LNCAP (cell line): ENCODE data around the gene ZNF423.

Source experiments
- TF ChIP-seq, protein P1 (sequence below): fragments of 450-650 bp; IDR thresholded peaks from 2 replicates; pipeline ENCODE4 v1.5.1; 2017; ENCODE audit warnings: mild to moderate bottlenecking

Gene ZNF423

DNA sequence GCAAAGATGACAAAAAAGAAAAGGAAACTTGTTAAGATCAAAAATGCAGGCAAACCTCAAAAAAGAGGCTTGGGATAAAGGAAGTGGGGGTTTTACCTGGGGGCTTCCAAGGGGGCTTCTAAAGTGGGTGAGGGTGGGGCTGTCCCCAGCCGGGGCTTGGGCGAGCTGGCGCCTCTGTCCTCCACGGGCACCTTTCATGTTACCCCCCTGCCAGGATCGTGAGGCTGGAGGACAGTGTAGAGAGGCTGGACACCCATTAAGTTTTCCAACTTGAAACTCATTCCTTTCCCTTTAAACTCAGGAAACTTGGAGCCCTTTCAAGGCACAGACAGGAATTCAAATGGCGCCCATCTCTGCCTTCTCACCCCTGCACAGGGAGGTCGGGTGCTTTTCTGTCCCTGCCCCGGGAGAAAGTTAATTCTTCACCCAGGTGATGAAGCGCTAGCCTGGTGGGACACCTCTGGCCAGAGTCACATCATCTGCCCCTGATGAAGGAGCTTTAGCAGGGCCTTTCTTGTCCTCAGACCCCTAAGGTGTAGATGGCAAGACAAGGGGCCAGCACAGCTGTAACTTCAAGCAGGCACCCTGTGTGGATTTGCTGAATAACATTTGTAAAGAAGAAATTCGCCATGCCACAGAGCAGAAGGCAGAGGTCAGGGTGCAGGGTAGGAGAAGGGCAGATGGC, 395.0 kb downstream of the ZNF423 start:
- TF ChIP-seq, protein P1, sequence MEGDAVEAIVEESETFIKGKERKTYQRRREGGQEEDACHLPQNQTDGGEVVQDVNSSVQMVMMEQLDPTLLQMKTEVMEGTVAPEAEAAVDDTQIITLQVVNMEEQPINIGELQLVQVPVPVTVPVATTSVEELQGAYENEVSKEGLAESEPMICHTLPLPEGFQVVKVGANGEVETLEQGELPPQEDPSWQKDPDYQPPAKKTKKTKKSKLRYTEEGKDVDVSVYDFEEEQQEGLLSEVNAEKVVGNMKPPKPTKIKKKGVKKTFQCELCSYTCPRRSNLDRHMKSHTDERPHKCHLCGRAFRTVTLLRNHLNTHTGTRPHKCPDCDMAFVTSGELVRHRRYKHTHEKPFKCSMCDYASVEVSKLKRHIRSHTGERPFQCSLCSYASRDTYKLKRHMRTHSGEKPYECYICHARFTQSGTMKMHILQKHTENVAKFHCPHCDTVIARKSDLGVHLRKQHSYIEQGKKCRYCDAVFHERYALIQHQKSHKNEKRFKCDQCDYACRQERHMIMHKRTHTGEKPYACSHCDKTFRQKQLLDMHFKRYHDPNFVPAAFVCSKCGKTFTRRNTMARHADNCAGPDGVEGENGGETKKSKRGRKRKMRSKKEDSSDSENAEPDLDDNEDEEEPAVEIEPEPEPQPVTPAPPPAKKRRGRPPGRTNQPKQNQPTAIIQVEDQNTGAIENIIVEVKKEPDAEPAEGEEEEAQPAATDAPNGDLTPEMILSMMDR, result no peak

DNA sequence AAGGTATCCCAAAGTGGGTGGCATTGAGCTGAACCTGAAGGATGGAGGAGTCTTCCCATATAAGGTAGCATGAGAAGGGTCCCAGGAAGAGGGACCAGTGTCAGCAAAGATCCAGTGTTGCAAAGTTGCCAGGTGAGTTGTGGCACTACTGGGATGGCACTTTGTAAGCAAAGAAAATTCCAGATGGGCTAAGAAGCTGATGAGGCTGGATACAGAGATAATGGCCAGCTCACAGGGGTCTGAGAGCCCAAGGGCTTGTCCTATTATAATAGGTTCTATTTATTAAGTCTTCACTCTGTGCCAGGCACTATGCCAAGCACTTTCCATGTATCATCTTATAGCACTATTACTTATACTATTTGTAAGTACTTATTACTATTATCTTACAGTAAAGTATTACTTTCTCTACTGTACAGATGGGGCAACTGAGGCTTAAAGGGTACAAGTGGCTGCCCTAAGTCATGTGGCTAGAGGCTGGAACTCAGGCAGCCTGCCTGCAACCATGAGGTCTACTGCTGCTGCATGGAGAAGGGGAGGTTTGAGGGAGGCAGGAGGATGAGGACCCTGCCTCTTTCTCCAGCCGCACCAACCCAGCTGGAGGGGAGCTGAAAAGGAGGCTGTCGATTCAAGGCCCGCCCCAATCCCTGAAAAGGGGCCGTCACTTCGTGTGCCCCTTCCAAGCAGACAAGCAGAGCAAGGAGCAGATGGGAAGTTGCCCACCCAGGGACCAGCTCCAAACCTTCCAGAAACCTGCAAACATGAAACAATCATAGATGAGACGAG, 395.8 kb downstream of the ZNF423 start:
- TF ChIP-seq, protein P1, result no peak

DNA sequence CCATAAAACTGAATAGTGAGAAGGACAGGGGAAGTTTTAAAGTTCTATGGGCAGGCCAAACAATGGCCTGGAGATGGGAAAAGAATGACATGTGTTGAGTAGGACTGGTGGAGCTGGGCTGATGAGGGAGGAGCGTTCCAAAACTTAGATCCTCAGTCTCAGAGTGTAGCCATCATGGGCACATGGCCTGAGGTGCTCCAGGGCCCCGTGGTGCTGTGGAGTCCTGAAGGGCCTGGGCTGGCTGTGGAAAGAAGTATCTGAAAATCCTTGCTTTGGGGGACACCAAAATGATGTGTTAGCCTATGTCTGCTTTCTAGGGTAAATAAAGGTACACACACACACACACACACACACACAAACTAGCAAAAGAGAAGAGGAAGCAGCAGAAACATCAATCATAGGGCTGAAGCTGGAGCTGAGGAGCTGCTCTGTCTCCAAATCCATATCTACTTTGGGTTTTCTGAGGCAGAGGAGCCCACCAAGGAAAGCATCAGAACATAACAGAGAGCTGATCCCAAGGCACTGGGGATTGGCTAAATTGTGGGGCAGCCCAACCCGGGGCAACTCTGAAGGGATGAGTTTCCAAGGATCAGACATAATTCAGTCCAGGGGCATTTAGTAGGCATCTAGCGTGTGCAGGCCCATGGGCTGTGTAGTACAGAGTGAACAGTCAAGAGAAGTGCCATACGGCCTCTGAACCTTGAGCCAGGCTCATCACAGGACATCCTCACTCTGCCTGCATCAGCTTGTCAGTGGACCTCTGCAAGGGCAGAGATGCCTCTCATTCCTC, 397.1 kb downstream of the ZNF423 start:
- TF ChIP-seq, protein P1, result no peak

DNA sequence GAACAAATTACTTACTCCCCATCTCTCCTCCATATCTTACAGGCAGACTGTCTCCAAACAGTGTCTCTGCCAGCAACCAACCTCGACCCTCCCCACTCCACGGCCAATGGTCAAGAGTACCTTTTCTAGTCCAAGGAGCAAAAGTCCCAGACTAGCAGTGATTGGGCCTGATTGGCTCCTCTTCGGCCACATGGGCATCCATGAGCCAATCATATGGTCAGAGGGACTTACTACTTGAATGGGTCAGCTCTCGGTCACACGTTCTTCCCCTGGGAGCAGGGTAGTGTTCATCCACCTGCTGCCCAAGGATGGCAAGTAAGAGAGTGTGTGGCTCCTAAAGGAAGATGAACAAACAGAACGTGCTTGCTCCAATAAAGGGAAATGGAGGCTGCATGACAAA, 397.7 kb downstream of the ZNF423 start:
- TF ChIP-seq, protein P1, result no peak

DNA sequence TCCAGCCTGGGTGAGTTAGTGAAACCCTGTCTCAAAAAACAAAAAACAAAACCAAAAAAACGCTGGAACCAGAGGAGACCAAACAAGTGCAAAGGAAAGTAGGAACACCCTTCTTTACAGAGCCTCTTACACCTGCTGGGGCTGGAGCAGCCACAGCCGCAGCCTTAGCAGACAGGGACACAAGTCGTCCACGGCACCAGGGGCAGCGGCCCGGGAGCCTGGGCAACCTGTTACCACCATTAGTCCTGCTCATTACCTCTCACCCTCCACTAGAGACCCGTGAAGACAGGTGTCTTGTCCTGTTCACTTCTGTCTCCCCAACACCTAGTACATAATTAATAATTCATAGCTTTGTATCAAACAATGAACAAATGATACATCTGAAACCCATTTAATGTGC, 398.7 kb downstream of the ZNF423 start:
- TF ChIP-seq, protein P1, result no peak

DNA sequence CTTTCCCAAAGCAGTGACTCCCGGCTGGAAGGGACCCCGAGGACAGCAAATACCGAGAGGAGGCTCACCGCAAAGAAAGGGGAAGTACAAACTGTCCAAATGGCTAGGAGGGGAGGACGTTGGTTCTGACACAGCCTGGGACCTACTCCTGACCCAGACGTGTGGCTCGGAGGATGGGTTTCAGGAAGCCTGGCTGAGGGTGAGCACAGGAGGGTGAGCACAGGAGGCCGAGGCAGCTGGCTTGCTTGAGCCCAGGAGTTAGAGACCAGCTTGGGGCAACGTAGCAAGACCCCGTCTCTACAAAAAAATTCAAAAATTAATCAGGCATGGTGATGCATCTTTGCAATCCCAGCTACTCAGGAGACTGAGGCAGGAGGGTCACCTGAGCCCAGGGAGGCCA, 399.1 kb downstream of the ZNF423 start:
- TF ChIP-seq, protein P1, result no peak

DNA sequence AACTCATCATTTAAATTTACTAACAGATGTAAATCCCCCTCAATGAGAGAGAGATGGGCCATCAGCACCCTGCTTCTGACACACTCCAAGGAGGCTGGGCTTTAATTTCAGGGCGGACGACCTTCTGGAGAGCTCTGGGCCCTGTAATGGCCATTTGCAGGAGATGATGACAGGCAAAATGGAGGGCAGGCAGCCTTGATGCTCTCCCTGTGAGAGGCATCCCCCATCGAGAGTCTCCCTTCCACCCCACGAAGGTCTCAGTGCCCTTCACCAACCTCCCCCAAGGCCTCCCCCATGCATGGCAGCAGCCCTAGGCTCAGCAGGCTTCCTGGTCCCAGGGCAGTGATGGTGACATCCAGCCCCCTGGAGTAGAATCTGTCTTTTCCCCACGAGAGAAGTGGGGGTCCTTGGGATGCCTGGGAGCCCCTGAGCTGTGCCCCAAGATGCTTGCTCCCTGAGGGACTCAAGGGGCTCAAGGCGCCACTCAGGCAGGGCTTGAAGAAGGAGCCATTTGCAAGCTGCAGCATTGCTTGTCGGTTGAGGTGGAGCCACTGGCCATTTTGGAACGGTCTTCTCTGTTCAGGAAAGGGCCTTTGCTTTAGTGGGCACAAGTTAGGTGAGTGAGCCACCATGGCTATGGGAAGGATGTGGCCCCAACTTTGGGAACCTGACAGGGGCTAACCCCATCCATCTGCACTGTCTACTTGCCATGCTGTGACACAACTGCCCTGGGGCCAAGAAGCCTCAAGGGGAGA, 399.7 kb downstream of the ZNF423 start:
- TF ChIP-seq, protein P1, result no peak
